ENCODE measurements around the gene AZU1.

Gene AZU1

GRCh38 chr19:824885-825284, 2.8 kb upstream of the AZU1 start:
- ChIA-PET POLR2A (no interaction called here), CTCF (no interaction called here)
- no peaks in the 10 kb centered on the region for H3K36me3 ChIP-seq (ENCODE audit: control insufficient read depth in 4 of 4, insufficient read depth in 4 of 4, low read length in 3 of 4)
- no peak overlapping the region for H3K4me3 ChIP-seq (ENCODE audit: control insufficient read depth in 1 of 7, extremely low read depth in 1 of 7, insufficient read depth in 4 of 7, low read depth in 2 of 7, low read length in 6 of 7)
- H3K27ac ChIP-seq (ENCODE audit: insufficient read depth in 1 of 2, low read depth in 1 of 2, low read length in 2 of 2, poor library complexity in 1 of 2, severe bottlenecking in 2 of 2): no peak overlapping the region
- 71% methylated on average over 7 of the region's 15 CpGs for WGBS (ENCODE audit: insufficient coverage)
- H3K9me3 ChIP-seq (ENCODE audit: control extremely low read depth in 1 of 5, control insufficient read depth in 4 of 5, insufficient read depth in 2 of 5, low read depth in 1 of 5, low read length in 4 of 5): no peaks in the 10 kb centered on the region
- peaks cover 0 to 39% (median 6%) of the 10 kb centered on the region in 5 experiments for H3K27me3 ChIP-seq (replicated peaks in 2 of 5; ENCODE audit: control insufficient read depth in 4 of 5, insufficient read depth in 5 of 5, low read length in 4 of 5)
- H3K4me1 ChIP-seq (ENCODE audit: control extremely low read depth in 1 of 4, control insufficient read depth in 4 of 4, insufficient read depth in 4 of 4, low read length in 3 of 4): peaks cover 0 to 7% (median 6%) of the 10 kb centered on the region in 4 experiments
- DNase-seq: no peak

- DNase-seq: no peak
- Histone ChIP-seq H3K27ac (ENCODE audit: insufficient read depth in 1 of 2, low read depth in 1 of 2, low read length in 2 of 2, poor library complexity in 1 of 2, severe bottlenecking in 2 of 2) (no peak overlapping the region), H3K9me3 (ENCODE audit: control extremely low read depth in 1 of 5, control insufficient read depth in 4 of 5, insufficient read depth in 2 of 5, low read depth in 1 of 5, low read length in 4 of 5) (no peaks in the 10 kb centered on the region), H3K36me3 (ENCODE audit: control insufficient read depth in 4 of 4, insufficient read depth in 4 of 4, low read length in 3 of 4) (no peaks in the 10 kb centered on the region), H3K4me1 (ENCODE audit: control extremely low read depth in 1 of 4, control insufficient read depth in 4 of 4, insufficient read depth in 4 of 4, low read length in 3 of 4) (peaks cover 0 to 7% (median 6%) of the 10 kb centered on the region in 4 experiments), H3K4me3 (ENCODE audit: control insufficient read depth in 1 of 7, extremely low read depth in 1 of 7, insufficient read depth in 4 of 7, low read depth in 2 of 7, low read length in 6 of 7) (no peak overlapping the region), H3K27me3 (replicated peaks in 2 of 5; ENCODE audit: control insufficient read depth in 4 of 5, insufficient read depth in 5 of 5, low read length in 4 of 5) (peaks cover 0 to 31% (median 3%) of the 10 kb centered on the region in 5 experiments)
- POLR2A ChIA-PET: interaction anchor here (0.6 kb wide), 1 partner anchor 72 kb away, joined by 4 read pairs; no protein-coding TSS in a partner anchor
- CTCF ChIA-PET: interaction anchor here (0.6 to 1.0 kb wide), 2 partner anchors 14 to 180 kb away, joined by 3 to 4 read pairs; no protein-coding TSS in a partner anchor
- 93% methylated on average over 8 of the region's 19 CpGs for WGBS (ENCODE audit: insufficient coverage)
Observed at GRCh38 chr19:825897-826644, 1.6 kb upstream of the AZU1 start.

GRCh38 chr19:827314-827709, 325 bp upstream of the AZU1 start:
- 97% methylated on average over 5 of the region's 11 CpGs for WGBS (ENCODE audit: insufficient coverage)
- POLR2A ChIA-PET: no interaction called here

GRCh38 chr19:829129-829758, 1.6 kb downstream of the AZU1 start:
- Histone ChIP-seq H3K27me3 (replicated peaks in 2 of 5; ENCODE audit: control insufficient read depth in 4 of 5, insufficient read depth in 5 of 5, low read length in 4 of 5) (peaks cover 0 to 9% (median 0%) of the 10 kb centered on the region in 5 experiments), H3K36me3 (ENCODE audit: control insufficient read depth in 4 of 4, insufficient read depth in 4 of 4, low read length in 3 of 4) (no peaks in the 10 kb centered on the region), H3K9me3 (ENCODE audit: control extremely low read depth in 1 of 5, control insufficient read depth in 4 of 5, insufficient read depth in 2 of 5, low read depth in 1 of 5, low read length in 4 of 5) (no peaks in the 10 kb centered on the region), H3K27ac (ENCODE audit: insufficient read depth in 1 of 2, low read depth in 1 of 2, low read length in 2 of 2, poor library complexity in 1 of 2, severe bottlenecking in 2 of 2) (no peak overlapping the region), H3K4me3 (ENCODE audit: control insufficient read depth in 1 of 7, extremely low read depth in 1 of 7, insufficient read depth in 4 of 7, low read depth in 2 of 7, low read length in 6 of 7) (no peak overlapping the region), H3K4me1 (ENCODE audit: control extremely low read depth in 1 of 4, control insufficient read depth in 4 of 4, insufficient read depth in 4 of 4, low read length in 3 of 4) (peaks cover 0 to 3% (median 0%) of the 10 kb centered on the region in 4 experiments)
- 90% methylated on average over 11 of the region's 18 CpGs for WGBS (ENCODE audit: insufficient coverage)
- CTCF ChIA-PET: no interaction called here
- POLR2A ChIA-PET: no interaction called here
- no peak for DNase-seq

More at GRCh38 chr19:827314-827709, 325 bp upstream of the AZU1 start:
- Histone ChIP-seq H3K36me3 (ENCODE audit: control insufficient read depth in 4 of 4, insufficient read depth in 4 of 4, low read length in 3 of 4) (no peaks in the 10 kb centered on the region), H3K4me3 (ENCODE audit: control insufficient read depth in 1 of 7, extremely low read depth in 1 of 7, insufficient read depth in 4 of 7, low read depth in 2 of 7, low read length in 6 of 7) (no peak overlapping the region), H3K9me3 (ENCODE audit: control extremely low read depth in 1 of 5, control insufficient read depth in 4 of 5, insufficient read depth in 2 of 5, low read depth in 1 of 5, low read length in 4 of 5) (no peaks in the 10 kb centered on the region), H3K4me1 (ENCODE audit: control extremely low read depth in 1 of 4, control insufficient read depth in 4 of 4, insufficient read depth in 4 of 4, low read length in 3 of 4) (peaks cover 0 to 7% (median 5%) of the 10 kb centered on the region in 4 experiments), H3K27ac (ENCODE audit: insufficient read depth in 1 of 2, low read depth in 1 of 2, low read length in 2 of 2, poor library complexity in 1 of 2, severe bottlenecking in 2 of 2) (no peak overlapping the region), H3K27me3 (replicated peaks in 2 of 5; ENCODE audit: control insufficient read depth in 4 of 5, insufficient read depth in 5 of 5, low read length in 4 of 5) (peaks cover 0 to 23% (median 3%) of the 10 kb centered on the region in 5 experiments)
- DNase-seq: no peak
- CTCF ChIA-PET: interaction anchor here (0.8 to 1.0 kb wide), 2 partner anchors 12 to 24 kb away, joined by 3 read pairs; no protein-coding TSS in a partner anchor

- CTCF ChIA-PET: interaction anchor here (1.5 kb wide), 1 partner anchor 8 kb away, joined by 4 read pairs; no protein-coding TSS in a partner anchor
- no peak overlapping the region for H3K4me3 ChIP-seq (ENCODE audit: control insufficient read depth in 1 of 7, extremely low read depth in 1 of 7, insufficient read depth in 4 of 7, low read depth in 2 of 7, low read length in 6 of 7)
Observed at GRCh38 chr19:831407-832369, 4.1 kb downstream of the AZU1 start.

GRCh38 chr19:834216-834615, 6.6 kb downstream of the AZU1 start:
- H3K27me3 ChIP-seq (replicated peaks in 2 of 5; ENCODE audit: control insufficient read depth in 4 of 5, insufficient read depth in 5 of 5, low read length in 4 of 5): peaks cover 0 to 12% (median 0%) of the 10 kb centered on the region in 5 experiments
- DNase-seq: no peak
- no peak overlapping the region for H3K4me3 ChIP-seq (ENCODE audit: control insufficient read depth in 1 of 7, extremely low read depth in 1 of 7, insufficient read depth in 4 of 7, low read depth in 2 of 7, low read length in 6 of 7)
- H3K36me3 ChIP-seq (ENCODE audit: control insufficient read depth in 4 of 4, insufficient read depth in 4 of 4, low read length in 3 of 4): no peaks in the 10 kb centered on the region
- whole genome bisulfite sequencing (ENCODE audit: insufficient coverage): 94% methylated on average over 22 of the region's 24 CpGs
- H3K9me3 ChIP-seq (ENCODE audit: control extremely low read depth in 1 of 5, control insufficient read depth in 4 of 5, insufficient read depth in 2 of 5, low read depth in 1 of 5, low read length in 4 of 5): no peaks in the 10 kb centered on the region
- ChIA-PET CTCF (no interaction called here), POLR2A (no interaction called here)
- H3K27ac ChIP-seq (ENCODE audit: insufficient read depth in 1 of 2, low read depth in 1 of 2, low read length in 2 of 2, poor library complexity in 1 of 2, severe bottlenecking in 2 of 2): no peak overlapping the region
- peaks cover 0 to 9% (median 3%) of the 10 kb centered on the region in 4 experiments for H3K4me1 ChIP-seq (ENCODE audit: control extremely low read depth in 1 of 4, control insufficient read depth in 4 of 4, insufficient read depth in 4 of 4, low read length in 3 of 4)

More at GRCh38 chr19:831407-832369, 4.1 kb downstream of the AZU1 start:
- POLR2A ChIA-PET: no interaction called here
- Histone ChIP-seq H3K36me3 (ENCODE audit: control insufficient read depth in 4 of 4, insufficient read depth in 4 of 4, low read length in 3 of 4) (no peaks in the 10 kb centered on the region), H3K27me3 (replicated peaks in 2 of 5; ENCODE audit: control insufficient read depth in 4 of 5, insufficient read depth in 5 of 5, low read length in 4 of 5) (peaks cover 0 to 10% (median 0%) of the 10 kb centered on the region in 5 experiments), H3K9me3 (ENCODE audit: control extremely low read depth in 1 of 5, control insufficient read depth in 4 of 5, insufficient read depth in 2 of 5, low read depth in 1 of 5, low read length in 4 of 5) (no peaks in the 10 kb centered on the region), H3K27ac (ENCODE audit: insufficient read depth in 1 of 2, low read depth in 1 of 2, low read length in 2 of 2, poor library complexity in 1 of 2, severe bottlenecking in 2 of 2) (no peak overlapping the region), H3K4me1 (ENCODE audit: control extremely low read depth in 1 of 4, control insufficient read depth in 4 of 4, insufficient read depth in 4 of 4, low read length in 3 of 4) (peaks cover 0 to 5% (median 4%) of the 10 kb centered on the region in 4 experiments)
- DNase-seq: no peak
- WGBS (ENCODE audit: insufficient coverage): 87% methylated on average over 33 of the region's 38 CpGs

All from common myeloid progenitor, CD34-positive (primary cell).